ENCODE measurements around the gene CAMK1D. TPM values are rescaled to one million over a fixed set of nuclear protein-coding genes. Genes with fewer than 3 reads are reported as not detected.

The CAMK1D gene
- total and polyA plus RNA-seq, 10 of the 15 experiments (the other 5 are each of a cell fraction or from before 2014, with no cell fraction given) = 2.1 to 35.5 (median 14.7) TPM

- CTCF ChIA-PET = interaction anchor here (0.6 kb wide), 2 partner anchors 27 to 29 kb away, joined by 3 read pairs; no protein-coding TSS in a partner anchor
- no peaks in the 10 kb centered on the region; a peak in 1 of 4 replicates for H3K36me3 ChIP-seq (ENCODE audit: control insufficient read depth in 2 of 2, insufficient read depth in 2 of 2, low read length in 1 of 2)
- ATAC-seq (no peak), DNase-seq (ENCODE audit: low read depth, low spot score) (no peak), FAIRE-seq (no peak)
- H3K27ac ChIP-seq (ENCODE audit: control insufficient read depth, insufficient read depth) = no peak overlapping the region
- peaks cover 1% of the 10 kb centered on the region for H3K79me2 ChIP-seq (ENCODE audit: control insufficient read depth, insufficient read depth, low read length)
- RAD21 ChIA-PET (ENCODE audit: unreplicated experiment) = no interaction called here
- no peak for TF ChIP-seq ZBTB11 (CRISPR knock-in tag; IDR thresholded peaks at IDR 0.05)
- TF ChIP-seq PBX3 (IDR thresholded peaks at IDR 0.05; ENCODE audit: insufficient replicate concordance, low read depth, low read length) = no peak
- no peak for TF ChIP-seq NR2C1 (IDR thresholded peaks at IDR 0.05)
- no peaks in the 10 kb centered on the region for H4K20me1 ChIP-seq (ENCODE audit: control insufficient read depth, insufficient read depth)
- BruUV-seq (replicated peaks) = no TSS peak
- no peak overlapping the region for H3K4me2 ChIP-seq (ENCODE audit: control insufficient read depth, insufficient read depth)
- no peaks in the 10 kb centered on the region for H3K9me3 ChIP-seq (replicated peaks; ENCODE audit: control insufficient read depth, insufficient read depth, low read length)
- no peaks in the 10 kb centered on the region for H3K4me1 ChIP-seq (ENCODE audit: control insufficient read depth, insufficient read depth, low read length)
- no peaks in the 10 kb centered on the region for H3K27me3 ChIP-seq (replicated peaks in 1 of 2; ENCODE audit: control insufficient read depth in 2 of 2, insufficient read depth in 2 of 2, low read length in 1 of 2)
- intact Hi-C loops (cut with micrococcal nuclease; ENCODE audit: unreplicated experiment) = no loop called here
- H3K4me3 ChIP-seq = no peak overlapping the region
- no peak overlapping the region for H2AFZ ChIP-seq (ENCODE audit: control insufficient read depth, low read depth, low read length)
- POLR2A ChIA-PET = no interaction called here
- in situ Hi-C loops (cut with MboI) = no loop called here
- WGBS (ENCODE audit: insufficient coverage, insufficient replicate concordance, low lambda C conversion rate, missing lambda C conversion rate) = 85% methylated on average over 5 of the region's 5 CpGs
- SMC1A ChIA-PET (ENCODE audit: uncharacterized antibody, unreplicated experiment) = interaction anchor here (1.0 kb wide), 1 partner anchor 50 kb away, joined by 3 read pairs; no protein-coding TSS in a partner anchor
- no peak overlapping the region for H3K9ac ChIP-seq (ENCODE audit: control insufficient read depth, insufficient read depth, low read length)
Measured at GRCh38 chr10:12455318-12455717, 106.0 kb downstream of the CAMK1D start.

Data from GM12878 (cell line).